ENCODE measurements around the gene STYXL2. TPM values are rescaled to one million over a fixed set of nuclear protein-coding genes. Genes with fewer than 3 reads are reported as not detected.

STYXL2 gene
- total RNA-seq, 1 experiment from 2014 or later = not detected

DNA sequence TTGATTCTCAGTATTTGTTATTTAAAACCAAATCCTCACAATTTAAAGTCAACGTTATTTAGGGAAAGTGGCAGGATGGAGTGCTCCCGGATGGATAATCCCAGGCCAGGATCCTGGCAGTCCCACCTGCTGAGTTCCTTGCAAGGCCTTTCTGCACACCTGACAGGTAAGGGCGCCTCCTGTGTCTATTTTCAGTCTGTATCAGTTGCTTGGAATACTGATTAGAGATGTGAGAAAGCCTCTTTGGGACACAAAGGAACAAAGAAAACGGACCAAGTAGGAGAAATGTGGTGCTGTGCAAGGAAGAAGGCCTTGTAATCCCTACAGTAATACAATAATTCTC, 12.2 kb downstream of the STYXL2 start:
- in situ Hi-C loops (cut with HindIII; ENCODE audit: low pct_unique_long_range_greater_than_20kb, low sequenced_read_pairs) = no loop called here
- ATAC-seq = no peak
- CTCF ChIA-PET = no interaction called here
- no TSS peak for BruUV-seq (replicated peaks)
- no peaks in the 10 kb centered on the region for H3K36me3 ChIP-seq (ENCODE audit: control insufficient read depth, insufficient read depth, low read length)
- H3K9me3 ChIP-seq (ENCODE audit: control insufficient read depth, insufficient read depth, low read depth, low read length) = no peaks in the 10 kb centered on the region
- intact Hi-C loops (cut with micrococcal nuclease; ENCODE audit: unreplicated experiment) = no loop called here
- no peak for DNase-seq (ENCODE audit: low read depth, low spot score)
- TF ChIP-seq, protein P1, sequence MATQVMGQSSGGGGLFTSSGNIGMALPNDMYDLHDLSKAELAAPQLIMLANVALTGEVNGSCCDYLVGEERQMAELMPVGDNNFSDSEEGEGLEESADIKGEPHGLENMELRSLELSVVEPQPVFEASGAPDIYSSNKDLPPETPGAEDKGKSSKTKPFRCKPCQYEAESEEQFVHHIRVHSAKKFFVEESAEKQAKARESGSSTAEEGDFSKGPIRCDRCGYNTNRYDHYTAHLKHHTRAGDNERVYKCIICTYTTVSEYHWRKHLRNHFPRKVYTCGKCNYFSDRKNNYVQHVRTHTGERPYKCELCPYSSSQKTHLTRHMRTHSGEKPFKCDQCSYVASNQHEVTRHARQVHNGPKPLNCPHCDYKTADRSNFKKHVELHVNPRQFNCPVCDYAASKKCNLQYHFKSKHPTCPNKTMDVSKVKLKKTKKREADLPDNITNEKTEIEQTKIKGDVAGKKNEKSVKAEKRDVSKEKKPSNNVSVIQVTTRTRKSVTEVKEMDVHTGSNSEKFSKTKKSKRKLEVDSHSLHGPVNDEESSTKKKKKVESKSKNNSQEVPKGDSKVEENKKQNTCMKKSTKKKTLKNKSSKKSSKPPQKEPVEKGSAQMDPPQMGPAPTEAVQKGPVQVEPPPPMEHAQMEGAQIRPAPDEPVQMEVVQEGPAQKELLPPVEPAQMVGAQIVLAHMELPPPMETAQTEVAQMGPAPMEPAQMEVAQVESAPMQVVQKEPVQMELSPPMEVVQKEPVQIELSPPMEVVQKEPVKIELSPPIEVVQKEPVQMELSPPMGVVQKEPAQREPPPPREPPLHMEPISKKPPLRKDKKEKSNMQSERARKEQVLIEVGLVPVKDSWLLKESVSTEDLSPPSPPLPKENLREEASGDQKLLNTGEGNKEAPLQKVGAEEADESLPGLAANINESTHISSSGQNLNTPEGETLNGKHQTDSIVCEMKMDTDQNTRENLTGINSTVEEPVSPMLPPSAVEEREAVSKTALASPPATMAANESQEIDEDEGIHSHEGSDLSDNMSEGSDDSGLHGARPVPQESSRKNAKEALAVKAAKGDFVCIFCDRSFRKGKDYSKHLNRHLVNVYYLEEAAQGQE (IDR thresholded peaks at IDR 0.05; ENCODE audit: insufficient read depth in 1 of 2, low read depth in 2 of 2, low read length in 1 of 2) = no peak
- TF ChIP-seq SIN3A (IDR thresholded peaks at IDR 0.05; ENCODE audit: borderline replicate concordance, insufficient read depth, low read depth, low read length) = no peak
- TF ChIP-seq TCF7L2 (IDR thresholded peaks at IDR 0.05; ENCODE audit: low read depth, low read length) = no peak
- TF ChIP-seq, protein P2, sequence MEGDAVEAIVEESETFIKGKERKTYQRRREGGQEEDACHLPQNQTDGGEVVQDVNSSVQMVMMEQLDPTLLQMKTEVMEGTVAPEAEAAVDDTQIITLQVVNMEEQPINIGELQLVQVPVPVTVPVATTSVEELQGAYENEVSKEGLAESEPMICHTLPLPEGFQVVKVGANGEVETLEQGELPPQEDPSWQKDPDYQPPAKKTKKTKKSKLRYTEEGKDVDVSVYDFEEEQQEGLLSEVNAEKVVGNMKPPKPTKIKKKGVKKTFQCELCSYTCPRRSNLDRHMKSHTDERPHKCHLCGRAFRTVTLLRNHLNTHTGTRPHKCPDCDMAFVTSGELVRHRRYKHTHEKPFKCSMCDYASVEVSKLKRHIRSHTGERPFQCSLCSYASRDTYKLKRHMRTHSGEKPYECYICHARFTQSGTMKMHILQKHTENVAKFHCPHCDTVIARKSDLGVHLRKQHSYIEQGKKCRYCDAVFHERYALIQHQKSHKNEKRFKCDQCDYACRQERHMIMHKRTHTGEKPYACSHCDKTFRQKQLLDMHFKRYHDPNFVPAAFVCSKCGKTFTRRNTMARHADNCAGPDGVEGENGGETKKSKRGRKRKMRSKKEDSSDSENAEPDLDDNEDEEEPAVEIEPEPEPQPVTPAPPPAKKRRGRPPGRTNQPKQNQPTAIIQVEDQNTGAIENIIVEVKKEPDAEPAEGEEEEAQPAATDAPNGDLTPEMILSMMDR (IDR thresholded peaks at IDR 0.05) = no peak
- H3K4me1 ChIP-seq (ENCODE audit: control insufficient read depth, insufficient read depth, low read length) = peaks cover 5% of the 10 kb centered on the region
- peaks cover 2% of the 10 kb centered on the region; the same call in 1 of the 2 replicates for H3K27me3 ChIP-seq (ENCODE audit: control insufficient read depth, insufficient read depth, low read length)
- no peak overlapping the region for H3K27ac ChIP-seq (ENCODE audit: low read length)
- POLR2A ChIA-PET = no interaction called here
- no peak overlapping the region for H3K4me3 ChIP-seq (ENCODE audit: low read depth in 2 of 2, low read length in 2 of 2)

GRCh38 chr1:167107456-167107855, 13.6 kb downstream of the STYXL2 start:
- no peaks in the 10 kb centered on the region for H3K36me3 ChIP-seq (ENCODE audit: control insufficient read depth, insufficient read depth, low read length)
- ATAC-seq = no peak
- no peak overlapping the region for H3K4me3 ChIP-seq (ENCODE audit: low read depth in 2 of 2, low read length in 2 of 2)
- H3K9me3 ChIP-seq (ENCODE audit: control insufficient read depth, insufficient read depth, low read depth, low read length) = no peaks in the 10 kb centered on the region
- peaks cover 5% of the 10 kb centered on the region for H3K4me1 ChIP-seq (ENCODE audit: control insufficient read depth, insufficient read depth, low read length)
- TF ChIP-seq SIN3A (IDR thresholded peaks at IDR 0.05; ENCODE audit: borderline replicate concordance, insufficient read depth, low read depth, low read length) = no peak
- TF ChIP-seq POLR2AphosphoS5 (IDR thresholded peaks at IDR 0.05; ENCODE audit: low read depth, low read length) = no peak
- TF ChIP-seq, protein P1 (IDR thresholded peaks at IDR 0.05; ENCODE audit: insufficient read depth in 1 of 2, low read depth in 2 of 2, low read length in 1 of 2) = no peak
- TF ChIP-seq, protein P2 (IDR thresholded peaks at IDR 0.05) = no peak
- no peak for TF ChIP-seq TCF7L2 (IDR thresholded peaks at IDR 0.05; ENCODE audit: low read depth, low read length)
- peaks cover 1% of the 10 kb centered on the region; the same call in 1 of the 2 replicates for H3K27me3 ChIP-seq (ENCODE audit: control insufficient read depth, insufficient read depth, low read length)
- no peak for DNase-seq (ENCODE audit: low read depth, low spot score)
- in situ Hi-C loops (cut with HindIII; ENCODE audit: low pct_unique_long_range_greater_than_20kb, low sequenced_read_pairs) (no loop called here), intact Hi-C loops (cut with micrococcal nuclease; ENCODE audit: unreplicated experiment) (no loop called here)
- CTCF ChIA-PET = no interaction called here
- no TSS peak for BruUV-seq (replicated peaks)
- POLR2A ChIA-PET = no interaction called here
- H3K27ac ChIP-seq (ENCODE audit: low read length) = no peak overlapping the region

Measured in Panc1 (cell line).